Prostate gland (tissue), 2 donors: ENCODE measurements around the gene SPECC1. TPM values are rescaled to one million over a fixed set of nuclear protein-coding genes. Genes with fewer than 3 reads are reported as not detected.

ENCODE experiments used
- DNase-seq: peaks from one replicate; pipeline ENCODE4 v3.0.0-alpha.2; 2019; ENCODE audit warnings: low spot score
- H3K27ac ChIP-seq, 2 donors: fragments of 200-600 bp; sonication (generic); 2 replicates each; pipeline ENCODE4 v1.5.1; 2017 to 2019
- H3K27me3 ChIP-seq: fragments of 200-600 bp; sonication (generic); replicated peaks from 2 replicates; pipeline ENCODE4 v1.5.1; 2019; ENCODE audit not compliant: insufficient read depth
- H3K36me3 ChIP-seq, 2 donors: fragments of 200-600 bp; sonication (generic); 1 replicate in 1 of 2; 2 replicates in 1 of 2; pipeline versions ENCODE4 v1.5.1 to v1.8.1; 2017 to 2019
- H3K4me1 ChIP-seq: fragments of 200-600 bp; sonication (generic); replicated peaks from 2 replicates; pipeline ENCODE4 v1.5.1; 2019
- H3K4me3 ChIP-seq, 2 donors: fragments of 200-600 bp; sonication (generic); 2 replicates each; pipeline ENCODE4 v1.5.1; 2017 to 2019
- H3K9me3 ChIP-seq: fragments of 200-600 bp; sonication (generic); 2 replicates; pipeline ENCODE4 v1.5.1; 2017
- CTCF ChIP-seq, 4 experiments: fragments of 200-600 bp in 2 of 4; fragments of 450-650 bp in 2 of 4; sonication (generic) in 2 of 4; IDR thresholded peaks; 1 replicate in 3 of 4; 2 replicates in 1 of 4; pipeline ENCODE4 v1.5.1; 2016 to 2019; ENCODE audit warnings: antibody characterized with exemption in 4 of 4, mild to moderate bottlenecking in 2 of 4, moderate library complexity in 2 of 4
- POLR2A ChIP-seq: fragments of 450-650 bp; IDR thresholded peaks from one replicate; pipeline ENCODE4 v1.6.1; 2016; ENCODE audit warnings: antibody characterized with exemption, mild to moderate bottlenecking
- POLR2AphosphoS5 ChIP-seq: sonication (generic); formaldehyde crosslinking; IDR thresholded peaks from one replicate; pipeline ENCODE4 v1.6.1; 2017; ENCODE audit warnings: antibody characterized with exemption
- WGBS: methylation state at CpG from one replicate; pipeline ENCODE4 v1.1.5; 2018; 5-methylcytosine and 5-hydroxymethylcytosine counted together
- intact Hi-C: fragments of 100-400 bp; cut with DNase I; formaldehyde crosslinking; loops from one replicate; pipeline ENCODE4 v1.14.2; 2022
- total RNA-seq, 2 donors: library from RNA; depleted of rRNA; stranded (reverse); fragments of >200 nt; gene quantifications; one replicate each; pipeline ENCODE4 v1.1.0, GENCODE V29; 2016

SPECC1 gene
- total RNA-seq, 2 donors from 2014 or later: 29.7 to 85.5 TPM

- peak; percentile 46 for DNase-seq
- intact Hi-C loops: loop anchor here (2.0 to 5.0 kb wide), 2 partner anchors 109 to 124 kb away; partner anchors contain the start of gene SPECC1
- WGBS: 19% methylated on average over 8 of the region's 8 CpGs
Measured at GRCh38 chr17:20116683-20117309, 107.6 kb downstream of the SPECC1 start.

DNA sequence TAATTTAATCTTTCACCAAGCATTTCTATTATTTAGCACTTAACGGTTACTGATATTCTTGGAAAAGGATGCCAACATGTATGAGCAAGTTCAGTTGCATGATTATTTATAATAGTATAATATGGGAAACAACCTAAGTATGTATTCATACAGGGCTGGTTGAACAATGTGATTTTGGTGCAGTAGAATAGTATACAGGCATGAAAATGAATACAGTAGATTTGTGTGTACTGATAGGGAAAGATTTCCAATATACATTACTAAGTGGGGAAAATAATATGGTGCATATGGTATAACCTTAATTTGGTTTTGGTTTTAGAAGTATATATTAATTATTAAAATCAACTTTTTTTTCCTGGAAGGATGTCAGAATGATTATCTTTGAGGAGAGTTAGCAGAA is 109.1 kb downstream of the SPECC1 start:
- no peak for TF ChIP-seq POLR2A
- no peak for TF ChIP-seq POLR2AphosphoS5
- TF ChIP-seq CTCF (IDR thresholded peaks at IDR 0.05): no peak
- Histone ChIP-seq H3K27me3 (no peaks in the 10 kb centered on the region), H3K4me3 (no peak overlapping the region), H3K27ac (no peak overlapping the region), H3K9me3 (no peaks in the 10 kb centered on the region), H3K36me3 (no peaks in the 10 kb centered on the region), H3K4me1 (no peaks in the 10 kb centered on the region)
- DNase-seq: no peak
- 91% methylated on average over 1 of the region's 1 CpG for WGBS
- intact Hi-C loops: loop anchor here (5.0 kb wide), 1 partner anchor 111 kb away; the partner anchor contains the start of gene SPECC1

More at GRCh38 chr17:20116683-20117309, 107.6 kb downstream of the SPECC1 start:
- no peaks in the 10 kb centered on the region for H3K4me1 ChIP-seq
- H3K4me3 ChIP-seq: no peak overlapping the region
- no peaks in the 10 kb centered on the region for H3K27me3 ChIP-seq
- H3K9me3 ChIP-seq: no peaks in the 10 kb centered on the region
- peak in 3 of 4 experiments; percentile 39 to 50 (median 41) for TF ChIP-seq CTCF (IDR thresholded peaks at IDR 0.05)
- TF ChIP-seq POLR2A: no peak
- no peaks in the 10 kb centered on the region for H3K36me3 ChIP-seq
- no peak overlapping the region for H3K27ac ChIP-seq

DNA sequence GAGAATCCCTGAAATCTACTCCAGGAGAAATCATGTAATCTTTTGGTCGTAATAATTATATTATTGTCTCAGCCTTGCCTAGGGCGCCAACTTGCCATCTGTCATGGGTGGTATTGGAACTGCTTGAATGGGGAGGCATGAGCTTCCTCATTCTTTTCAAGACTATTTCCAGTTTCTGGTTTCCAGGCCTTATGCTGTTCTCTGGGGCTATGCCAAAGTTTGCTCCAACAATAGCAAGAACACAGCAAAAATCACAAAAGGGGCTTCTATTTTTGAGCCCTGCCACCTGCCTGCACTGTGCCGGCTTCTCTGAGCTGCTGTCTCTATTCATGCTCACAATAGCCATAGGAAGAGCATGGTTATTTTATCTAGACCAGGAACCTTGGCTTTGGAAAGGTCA is 111.7 kb downstream of the SPECC1 start:
- intact Hi-C loops: loop anchor here (2.0 to 10.0 kb wide), 2 partner anchors 106 to 194 kb away; no protein-coding TSS in a partner anchor
- Histone ChIP-seq H3K27me3 (no peaks in the 10 kb centered on the region), H3K36me3 (no peaks in the 10 kb centered on the region), H3K27ac (no peak overlapping the region), H3K4me3 (no peak overlapping the region), H3K4me1 (no peaks in the 10 kb centered on the region), H3K9me3 (no peaks in the 10 kb centered on the region)
- no peak for TF ChIP-seq CTCF (IDR thresholded peaks at IDR 0.05)
- TF ChIP-seq POLR2A: no peak
- TF ChIP-seq POLR2AphosphoS5: no peak
- WGBS: 31% methylated on average over 3 of the region's 3 CpGs
- no peak for DNase-seq

GRCh38 chr17:20121359-20122253 is 112.4 kb downstream of the SPECC1 start:
- intact Hi-C loops: loop anchor here (2.0 to 10.0 kb wide), 2 partner anchors 105 to 193 kb away; no protein-coding TSS in a partner anchor

More at GRCh38 chr17:20121359-20122253, 112.4 kb downstream of the SPECC1 start:
- Histone ChIP-seq H3K36me3 (no peaks in the 10 kb centered on the region), H3K4me1 (no peaks in the 10 kb centered on the region), H3K9me3 (no peaks in the 10 kb centered on the region), H3K27ac (no peak overlapping the region), H3K4me3 (no peak overlapping the region), H3K27me3 (no peaks in the 10 kb centered on the region)
- peak; percentile 47 for DNase-seq
- 52% methylated on average over 11 of the region's 11 CpGs for WGBS
- TF ChIP-seq POLR2AphosphoS5 (peak; percentile 19), CTCF (IDR thresholded peaks at IDR 0.05) (peak; percentile 76 to 87 (median 82)), POLR2A (no peak)
